HAP-1 (cell line): ENCODE measurements around the gene PRR29.

ENCODE experiments used
- DNase-seq, 2 experiments: peaks; one replicate each; pipeline ENCODE4 v3.0.0-alpha.2; 2016 to 2020; ENCODE audit warnings: low spot score in 2 of 2
- H3K27me3 ChIP-seq: fragments of 250-450 bp; sonication (Bioruptor Pico); 2 replicates; pipeline ENCODE4 v1.5.1; 2020; ENCODE audit warnings: low read depth, mild to moderate bottlenecking, moderate library complexity
- H3K36me3 ChIP-seq: fragments of 250-450 bp; sonication (Bioruptor Pico); replicated peaks from 2 replicates; pipeline ENCODE4 v1.5.1; 2020; ENCODE audit warnings: mild to moderate bottlenecking
- H3K4me1 ChIP-seq: fragments of 250-450 bp; sonication (Bioruptor Pico); 2 replicates; pipeline ENCODE4 v1.5.1; 2020; ENCODE audit warnings: mild to moderate bottlenecking
- H3K4me3 ChIP-seq: fragments of 250-450 bp; sonication (Bioruptor Pico); 2 replicates; pipeline ENCODE4 v1.5.1; 2020; ENCODE audit warnings: mild to moderate bottlenecking, moderate library complexity
- H3K9me3 ChIP-seq: fragments of 250-450 bp; sonication (Bioruptor Pico); 2 replicates; pipeline ENCODE4 v1.5.1; 2020; ENCODE audit warnings: mild to moderate bottlenecking, moderate library complexity
- in situ Hi-C: fragments of 300-500 bp; cut with MboI; formaldehyde crosslinking; loops from 3 replicates; pipeline ENCODE4 v1.14.3; 2020; ENCODE audit warnings: low sequenced_read_pairs, inconsistent platforms, mixed read lengths

The PRR29 gene

GRCh38 chr17:64041912-64042311, 43.8 kb downstream of the PRR29 start:
- Histone ChIP-seq H3K27me3 (no peaks in the 10 kb centered on the region), H3K9me3 (no peaks in the 10 kb centered on the region), H3K4me3 (no peak overlapping the region), H3K4me1 (no peaks in the 10 kb centered on the region), H3K36me3 (peaks cover 11% of the 10 kb centered on the region; the same call in 1 of the 2 replicates)
- DNase-seq: no peak
- in situ Hi-C loops: no loop called here

DNA sequence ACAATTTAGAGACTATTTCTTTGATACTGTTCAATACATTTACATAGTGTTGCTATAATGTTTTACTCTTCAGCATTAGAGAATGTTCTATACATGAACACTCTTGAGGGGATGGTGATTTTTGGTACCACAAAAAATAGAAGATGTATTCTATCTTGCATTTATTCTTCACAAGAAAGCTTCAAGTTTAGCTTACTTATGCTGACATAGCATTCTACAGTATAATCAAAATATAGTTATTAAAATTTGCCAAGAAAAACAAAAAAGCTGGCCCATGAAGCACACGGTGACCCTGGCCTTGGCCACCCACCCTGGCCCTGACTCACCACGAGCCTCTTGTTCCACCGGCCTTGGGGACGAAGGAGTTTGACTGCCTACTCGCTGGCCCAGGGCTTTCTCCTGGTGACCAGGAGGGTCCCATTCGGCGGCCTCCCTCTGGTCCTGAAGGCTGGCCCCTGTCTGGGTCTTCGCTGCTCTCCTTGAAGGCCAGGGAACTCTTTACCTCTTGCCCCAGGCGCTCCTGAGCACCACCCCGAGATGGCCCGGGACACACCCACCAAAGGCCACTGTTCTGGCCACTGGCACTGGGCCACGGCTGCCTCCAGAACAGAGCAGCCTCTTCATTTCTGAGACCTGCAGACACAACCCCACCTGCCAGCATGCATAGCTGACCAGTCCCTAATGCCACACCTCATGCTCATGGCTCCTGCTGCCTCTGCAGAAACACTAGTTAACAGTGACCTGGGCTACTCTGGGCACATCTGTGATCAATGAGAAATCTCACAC, 44.7 kb downstream of the PRR29 start:
- DNase-seq: no peak
- no peaks in the 10 kb centered on the region for H3K9me3 ChIP-seq
- in situ Hi-C loops: no loop called here
- peaks cover 11% of the 10 kb centered on the region; the same call in 1 of the 2 replicates for H3K36me3 ChIP-seq
- no peaks in the 10 kb centered on the region for H3K4me1 ChIP-seq
- H3K4me3 ChIP-seq: no peak overlapping the region
- no peaks in the 10 kb centered on the region for H3K27me3 ChIP-seq

GRCh38 chr17:64045176-64045575, 47.0 kb downstream of the PRR29 start:
- H3K4me1 ChIP-seq: no peaks in the 10 kb centered on the region
- DNase-seq: no peak
- no peaks in the 10 kb centered on the region for H3K9me3 ChIP-seq
- H3K36me3 ChIP-seq: peaks cover 11% of the 10 kb centered on the region; the same call in 1 of the 2 replicates
- no peak overlapping the region for H3K4me3 ChIP-seq
- in situ Hi-C loops: no loop called here
- H3K27me3 ChIP-seq: no peaks in the 10 kb centered on the region

DNA sequence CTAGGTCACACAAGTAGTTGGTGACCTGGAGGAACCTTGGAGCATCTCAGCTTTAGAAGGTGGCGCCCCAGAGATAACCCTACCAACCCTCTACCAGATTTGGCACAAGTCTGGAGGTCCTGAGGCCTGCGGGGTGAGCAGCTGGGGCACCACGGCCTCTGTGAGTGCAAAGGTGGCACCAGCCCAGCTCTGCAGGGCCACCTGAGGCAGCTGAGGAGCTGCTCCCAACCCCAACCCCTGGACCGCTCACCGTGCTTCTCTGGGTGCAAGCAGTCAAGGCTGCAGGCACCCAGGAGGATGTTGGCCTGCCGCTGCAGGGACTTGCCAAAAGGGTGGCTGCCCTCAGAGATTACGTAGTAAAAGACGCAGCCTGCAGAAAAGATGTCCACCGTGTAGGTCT, 50.7 kb downstream of the PRR29 start:
- no peak for DNase-seq
- Histone ChIP-seq H3K4me3 (no peak overlapping the region), H3K9me3 (no peaks in the 10 kb centered on the region), H3K4me1 (no peaks in the 10 kb centered on the region), H3K36me3 (peaks cover 11% of the 10 kb centered on the region), H3K27me3 (no peaks in the 10 kb centered on the region)
- in situ Hi-C loops: no loop called here

- H3K9me3 ChIP-seq: no peaks in the 10 kb centered on the region
- no peaks in the 10 kb centered on the region for H3K4me1 ChIP-seq
- H3K27me3 ChIP-seq: no peaks in the 10 kb centered on the region
- H3K4me3 ChIP-seq: no peak overlapping the region
- H3K36me3 ChIP-seq: peaks cover 10% of the 10 kb centered on the region
- DNase-seq: no peak
- in situ Hi-C loops: no loop called here
Measured at GRCh38 chr17:64051153-64051552, 53.0 kb downstream of the PRR29 start.

DNA sequence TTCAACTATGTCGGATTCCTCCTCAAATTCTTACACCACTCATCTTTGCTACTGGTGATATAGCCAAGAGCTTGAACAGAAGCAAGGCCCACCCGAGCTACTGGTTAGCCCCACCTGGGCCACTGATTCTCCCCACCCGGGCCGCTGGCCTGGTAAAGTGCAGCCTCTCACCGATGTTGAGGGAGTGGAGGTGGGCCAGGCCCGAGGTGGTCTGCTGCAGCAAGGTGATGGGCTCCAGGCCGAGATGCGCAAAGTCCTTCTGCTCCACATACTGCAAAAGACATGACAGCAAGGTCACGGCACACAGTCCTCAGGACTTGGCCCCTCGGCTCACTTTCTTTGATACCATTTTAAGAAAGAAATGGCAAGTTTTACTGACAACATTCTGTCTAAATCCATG, 55.0 kb downstream of the PRR29 start:
- DNase-seq: no peak
- Histone ChIP-seq H3K4me3 (no peak overlapping the region), H3K9me3 (no peaks in the 10 kb centered on the region), H3K4me1 (no peaks in the 10 kb centered on the region), H3K36me3 (peaks cover 2% of the 10 kb centered on the region), H3K27me3 (no peaks in the 10 kb centered on the region)
- in situ Hi-C loops: no loop called here
